ENCODE data around the gene RTP1. TPM values are rescaled to one million over a fixed set of nuclear protein-coding genes. Genes with fewer than 3 reads are reported as not detected.

Gene RTP1
- total RNA-seq, 1 experiment from 2014 or later, result not detected

GRCh38 chr3:187222801-187223200, 25.5 kb downstream of the RTP1 start:
- Histone ChIP-seq H3K36me3 (ENCODE audit: low read depth) (no peaks in the 10 kb centered on the region), H3K4me3 (no peak overlapping the region), H2AFZ (no peak overlapping the region), H3K79me2 (ENCODE audit: low read depth) (no peaks in the 10 kb centered on the region), H3K27me3 (ENCODE audit: insufficient read depth, low read depth) (no peaks in the 10 kb centered on the region), H3K4me2 (no peak overlapping the region), H3K9me2 (ENCODE audit: insufficient read depth) (no peaks in the 10 kb centered on the region), H3K9me3 (ENCODE audit: insufficient read depth, low read depth) (no peaks in the 10 kb centered on the region), H3F3A (ENCODE audit: insufficient read depth, low read depth) (peaks cover 10% of the 10 kb centered on the region; the same call in 1 of the 2 replicates), H3K27ac (no peak overlapping the region), H4K20me1 (ENCODE audit: insufficient read depth) (no peaks in the 10 kb centered on the region), H3K4me1 (replicated peaks; ENCODE audit: insufficient read depth) (peaks cover 20% of the 10 kb centered on the region)
- POLR2A ChIA-PET (ENCODE audit: unreplicated experiment), result no interaction called here
- DNase-seq, result no peak
- TF ChIP-seq EZH2 (IDR thresholded peaks at IDR 0.05; ENCODE audit: low read depth) (no peak), CTCF (conservative IDR thresholded peaks at IDR 0.05) (no peak)
- BruUV-seq (replicated peaks), result no TSS peak
- CTCF ChIA-PET, result interaction anchor here (0.7 to 2.0 kb wide), 3 partner anchors 36 to 457 kb away, joined by 5 to 8 read pairs (median 5); no protein-coding TSS in a partner anchor
- intact Hi-C loops (cut with micrococcal nuclease; ENCODE audit: unreplicated experiment), result loop anchor here (5.0 kb wide), 3 partner anchors 74 to 376 kb away; no protein-coding TSS in a partner anchor

DNA sequence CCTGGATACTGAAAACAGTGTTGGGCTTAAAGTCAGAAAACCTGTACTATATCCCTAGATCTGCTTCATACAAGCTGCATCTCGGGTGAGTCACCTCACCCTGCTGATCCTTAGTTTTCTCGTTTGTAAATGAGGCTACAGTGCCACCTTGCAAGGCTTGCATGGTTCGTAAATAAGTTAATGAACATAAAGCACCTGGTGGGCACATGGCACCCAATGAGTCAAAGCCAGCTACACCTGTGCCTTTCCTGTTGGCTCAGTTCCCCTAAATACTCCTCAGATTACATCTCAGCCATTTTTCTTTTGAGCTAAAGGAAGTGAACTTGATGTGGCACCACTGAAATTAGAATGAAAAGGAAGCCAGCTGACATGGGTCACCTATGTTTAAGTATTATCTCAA, 26.5 kb downstream of the RTP1 start:
- no peaks in the 10 kb centered on the region for H3K27me3 ChIP-seq (ENCODE audit: insufficient read depth, low read depth)
- H3K36me3 ChIP-seq (ENCODE audit: low read depth), result no peaks in the 10 kb centered on the region
- no peak overlapping the region for H3K27ac ChIP-seq
- H2AFZ ChIP-seq, result peak overlapping the region; percentile 64
- DNase-seq, result peak; percentile 74 to 91
- H3K4me3 ChIP-seq, result no peak overlapping the region
- no peaks in the 10 kb centered on the region for H3K79me2 ChIP-seq (ENCODE audit: low read depth)
- H3K4me1 ChIP-seq (replicated peaks; ENCODE audit: insufficient read depth), result peaks cover 24% of the 10 kb centered on the region
- no TSS peak for BruUV-seq (replicated peaks)
- H4K20me1 ChIP-seq (ENCODE audit: insufficient read depth), result no peaks in the 10 kb centered on the region
- ChIA-PET POLR2A (ENCODE audit: unreplicated experiment) (no interaction called here), CTCF (interaction anchor here (0.5 to 2.0 kb wide), 11 partner anchors 37 to 1264 kb away, joined by 3 to 14 read pairs (median 4); no protein-coding TSS in a partner anchor)
- intact Hi-C loops (cut with micrococcal nuclease; ENCODE audit: unreplicated experiment), result loop anchor here (5.0 kb wide), 3 partner anchors 74 to 376 kb away; no protein-coding TSS in a partner anchor
- no peaks in the 10 kb centered on the region for H3K9me3 ChIP-seq (ENCODE audit: insufficient read depth, low read depth)
- H3K9me2 ChIP-seq (ENCODE audit: insufficient read depth), result no peaks in the 10 kb centered on the region
- H3F3A ChIP-seq (ENCODE audit: insufficient read depth, low read depth), result peaks cover 10% of the 10 kb centered on the region; the same call in 1 of the 2 replicates
- H3K4me2 ChIP-seq, result peak overlapping the region; percentile 42
- no peak for TF ChIP-seq CTCF (conservative IDR thresholded peaks at IDR 0.05)

- H3K36me3 ChIP-seq (ENCODE audit: low read depth), result no peaks in the 10 kb centered on the region
- H3F3A ChIP-seq (ENCODE audit: insufficient read depth, low read depth), result peaks cover 10% of the 10 kb centered on the region; the same call in 1 of the 2 replicates
- H2AFZ ChIP-seq, result no peak overlapping the region
- peaks cover 34% of the 10 kb centered on the region for H3K27me3 ChIP-seq (ENCODE audit: insufficient read depth, low read depth)
- ChIA-PET POLR2A (ENCODE audit: unreplicated experiment) (no interaction called here), CTCF (interaction anchor here (0.6 kb wide), 2 partner anchors 88 to 358 kb away, joined by 3 to 6 read pairs; partner anchors contain the start of gene RPL39L)
- intact Hi-C loops (cut with micrococcal nuclease; ENCODE audit: unreplicated experiment), result loop anchor here (5.0 kb wide), 1 partner anchor 35 kb away; no protein-coding TSS in a partner anchor
- DNase-seq, result peak; percentile 58 to 78
- H3K9me3 ChIP-seq (ENCODE audit: insufficient read depth, low read depth), result no peaks in the 10 kb centered on the region
- H4K20me1 ChIP-seq (ENCODE audit: insufficient read depth), result no peaks in the 10 kb centered on the region
- 0 out of 2 replicates have a peak overlapping the region, but pooled peaks have one; percentile 1 for H3K4me2 ChIP-seq
- H3K79me2 ChIP-seq (ENCODE audit: low read depth), result no peaks in the 10 kb centered on the region
- no peak overlapping the region for H3K4me3 ChIP-seq
- no peaks in the 10 kb centered on the region for H3K9me2 ChIP-seq (ENCODE audit: insufficient read depth)
- peaks cover 24% of the 10 kb centered on the region for H3K4me1 ChIP-seq (replicated peaks; ENCODE audit: insufficient read depth)
- H3K27ac ChIP-seq, result no peak overlapping the region
- TF ChIP-seq EZH2 (IDR thresholded peaks at IDR 0.05; ENCODE audit: low read depth) (no peak), CTCF (conservative IDR thresholded peaks at IDR 0.05) (no peak)
- no TSS peak for BruUV-seq (replicated peaks)
Measured at GRCh38 chr3:187227658-187228258, 30.5 kb downstream of the RTP1 start.
